Measurements from ENCODE around the gene PARD6B.
"Not testable (repeated sequence)": the region's sequence is repeated elsewhere in the genome, so short reads cannot be mapped to it uniquely, and the experiment has no call there.

The PARD6B gene

GRCh38 chr20:50731055-50731929, at the start of gene PARD6B:
TSS of gene PARD6B (plus strand) at chr20:50731580. CDS start at chr20:50731787, 207 bp downstream.
- DNase-seq: peak; percentile 21 to 75

GRCh38 chr20:50682065-50682464, 49.3 kb upstream of the PARD6B start:
- no peak for DNase-seq

GRCh38 chr20:50682947-50683530, 48.3 kb upstream of the PARD6B start:
- no peak for DNase-seq

GRCh38 chr20:50683570-50683969, 47.8 kb upstream of the PARD6B start:
- no peak for DNase-seq

GRCh38 chr20:50686821-50687220, 44.6 kb upstream of the PARD6B start:
- no peak for DNase-seq

- DNase-seq: no peak
These were observed 43.0 kb upstream of the PARD6B start for GRCh38 chr20:50688256-50688975.

GRCh38 chr20:50689864-50690649, 41.3 kb upstream of the PARD6B start:
- DNase-seq: no peak

GRCh38 chr20:50690650-50691572, 40.5 kb upstream of the PARD6B start, which contains the start of gene RIPOR3:
TSS of gene RIPOR3 (minus strand) at chr20:50691542. CDS start at chr20:50691128, 414 bp downstream.
- DNase-seq: no peak

- no peak for DNase-seq
These were observed 39.5 kb upstream of the PARD6B start for GRCh38 chr20:50691573-50692551.

GRCh38 chr20:50692552-50692933, 38.8 kb upstream of the PARD6B start:
- DNase-seq: no peak

- DNase-seq: no peak
These were observed 38.4 kb upstream of the PARD6B start for GRCh38 chr20:50693001-50693400.

- no peak for DNase-seq
These were observed 36.8 kb upstream of the PARD6B start for GRCh38 chr20:50694379-50695134.

- no peak for DNase-seq
These were observed 36.1 kb upstream of the PARD6B start for GRCh38 chr20:50695135-50695872.

GRCh38 chr20:50698255-50698654, 33.1 kb upstream of the PARD6B start:
- DNase-seq: not testable (repeated sequence)

GRCh38 chr20:50699688-50700087, 31.7 kb upstream of the PARD6B start:
- no peak for DNase-seq

- DNase-seq: no peak
These were observed 30.1 kb upstream of the PARD6B start for GRCh38 chr20:50701041-50701963.

- DNase-seq: not testable (repeated sequence)
These were observed 27.5 kb upstream of the PARD6B start for GRCh38 chr20:50703651-50704438.
